GM12878 (cell line): ENCODE measurements around the gene RUFY2. TPM values are rescaled to one million over a fixed set of nuclear protein-coding genes. Genes with fewer than 3 reads are reported as not detected.

Source experiments
- CBX5 ChIP-seq: sonication (generic); IDR thresholded peaks from 2 replicates; pipeline ENCODE4 v1.6.1; 2016; ENCODE audit warnings: low read depth, moderate library complexity, mild to moderate bottlenecking, inconsistent platforms
- ESRRA ChIP-seq: IDR thresholded peaks from 2 replicates; pipeline ENCODE4 v1.6.1; 2012; ENCODE audit warnings: mild to moderate bottlenecking, low read length, improper control_type of control experiment
- MEF2A ChIP-seq: IDR thresholded peaks from 2 replicates; pipeline ENCODE4 v1.6.1; 2011; ENCODE audit warnings: low read depth, mild to moderate bottlenecking, low read length, moderate library complexity; ENCODE audit not compliant: insufficient read depth
- NR2C1 ChIP-seq: fragments of 450-650 bp; IDR thresholded peaks from 2 replicates; pipeline ENCODE4 v1.6.1; 2017; ENCODE audit warnings: antibody characterized with exemption, mild to moderate bottlenecking, moderate library complexity
- REST ChIP-seq: IDR thresholded peaks from 2 replicates; pipeline ENCODE4 v1.6.1; 2012; ENCODE audit warnings: mild to moderate bottlenecking, low read depth, low read length
- STAT3 ChIP-seq: IDR thresholded peaks from 2 replicates; pipeline ENCODE4 v1.6.1; 2011; ENCODE audit warnings: low read depth, low read length, improper control_type of control experiment
- ZBTB40 ChIP-seq: fragments of 450-650 bp; IDR thresholded peaks from 2 replicates; pipeline ENCODE4 v1.6.1; 2016; ENCODE audit warnings: mild to moderate bottlenecking, moderate library complexity, borderline replicate concordance
- polyA plus RNA-seq, 11 experiments: library from polyadenylated mRNA; depleted of rRNA in 4 of 11; unstranded in 6 of 11; stranded (reverse) in 5 of 11; fragments of >200 nt; fragmentation: Nextera tagmentation in 4 of 11; fragmentation: Illumina TruSeq in 1 of 11; extraction: Ambion mirVana in 4 of 11; extraction: Trizol in 1 of 11; gene quantifications; 1 replicate in 1 of 11; 2 replicates in 10 of 11; pipeline versions ENCODE4 v1.2.1 to v1.2.3, GENCODE V29; 2011 to 2016; ENCODE audit warnings: inconsistent platforms in 2 of 11, missing spikeins in 2 of 11, low read depth in 1 of 11
- total RNA-seq, 4 experiments: library from RNA; depleted of rRNA in 3 of 4; stranded (reverse); fragments of >200 nt in 3 of 4; fragmentation: Illumina TruSeq in 1 of 4; extraction: Trizol in 1 of 4; gene quantifications; 2 replicates each; pipeline versions ENCODE4 v1.2.1 to v1.2.3, GENCODE V29; 2013 to 2021
- TF ChIP-seq, protein P1 (sequence below): fragments of 450-650 bp; IDR thresholded peaks from 2 replicates; pipeline ENCODE4 v1.6.1; 2017; ENCODE audit warnings: borderline replicate concordance
- TF ChIP-seq, protein P2 (sequence below): IDR thresholded peaks from 2 replicates; pipeline ENCODE4 v1.6.1; 2012; ENCODE audit warnings: improper control_type of control experiment, low read depth, low read length; ENCODE audit not compliant: insufficient replicate concordance

RUFY2 gene
- total and polyA plus RNA-seq, 10 of the 15 experiments (the other 5 are each of a cell fraction or from before 2014, with no cell fraction given): 1.7 to 8.4 (median 5.8) TPM

DNA sequence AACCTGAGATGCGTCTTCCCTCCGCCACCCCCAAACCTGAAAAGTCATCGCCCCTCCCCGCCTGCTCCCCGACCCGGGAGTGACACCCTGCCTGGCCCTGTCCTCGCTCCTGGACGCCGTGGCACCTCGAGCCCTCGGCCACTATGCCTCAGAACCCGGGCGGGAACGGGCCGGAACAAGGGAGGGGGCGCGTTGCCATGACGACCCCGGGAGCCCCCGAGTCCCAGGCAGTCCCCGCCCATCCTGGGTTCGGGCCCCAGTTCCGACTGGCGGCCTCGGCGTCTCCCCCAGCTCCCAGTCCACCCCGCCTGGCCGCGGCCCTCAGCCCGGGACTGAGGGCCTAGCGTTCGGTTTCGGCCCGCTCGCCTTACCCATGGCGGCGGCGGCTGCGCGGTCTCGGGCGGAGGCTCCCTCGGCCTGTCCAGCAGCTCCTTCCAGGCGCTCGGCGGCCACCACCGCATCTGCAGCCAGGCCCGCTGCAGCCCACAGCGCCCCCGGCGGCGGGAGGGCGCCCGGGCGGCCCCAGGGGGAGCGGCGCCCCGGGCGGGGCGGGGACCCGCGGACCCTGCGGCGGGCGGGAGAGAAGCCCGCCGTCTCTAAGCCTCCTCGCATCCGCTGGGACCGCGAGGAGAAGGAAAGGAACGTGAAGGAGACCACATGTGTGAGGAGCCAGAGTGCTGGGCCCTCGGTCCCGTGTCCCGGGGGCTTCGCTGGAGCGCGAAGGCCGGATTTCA lies at the start of gene RUFY2 (continued):
- TF ChIP-seq, protein P1, sequence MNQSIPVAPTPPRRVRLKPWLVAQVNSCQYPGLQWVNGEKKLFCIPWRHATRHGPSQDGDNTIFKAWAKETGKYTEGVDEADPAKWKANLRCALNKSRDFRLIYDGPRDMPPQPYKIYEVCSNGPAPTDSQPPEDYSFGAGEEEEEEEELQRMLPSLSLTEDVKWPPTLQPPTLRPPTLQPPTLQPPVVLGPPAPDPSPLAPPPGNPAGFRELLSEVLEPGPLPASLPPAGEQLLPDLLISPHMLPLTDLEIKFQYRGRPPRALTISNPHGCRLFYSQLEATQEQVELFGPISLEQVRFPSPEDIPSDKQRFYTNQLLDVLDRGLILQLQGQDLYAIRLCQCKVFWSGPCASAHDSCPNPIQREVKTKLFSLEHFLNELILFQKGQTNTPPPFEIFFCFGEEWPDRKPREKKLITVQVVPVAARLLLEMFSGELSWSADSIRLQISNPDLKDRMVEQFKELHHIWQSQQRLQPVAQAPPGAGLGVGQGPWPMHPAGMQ: no peak
- no peak for TF ChIP-seq STAT3
- no peak for TF ChIP-seq ZBTB40
- TF ChIP-seq ESRRA: no peak
- TF ChIP-seq CBX5: no peak
- no peak for TF ChIP-seq REST
- TF ChIP-seq, protein P2, sequence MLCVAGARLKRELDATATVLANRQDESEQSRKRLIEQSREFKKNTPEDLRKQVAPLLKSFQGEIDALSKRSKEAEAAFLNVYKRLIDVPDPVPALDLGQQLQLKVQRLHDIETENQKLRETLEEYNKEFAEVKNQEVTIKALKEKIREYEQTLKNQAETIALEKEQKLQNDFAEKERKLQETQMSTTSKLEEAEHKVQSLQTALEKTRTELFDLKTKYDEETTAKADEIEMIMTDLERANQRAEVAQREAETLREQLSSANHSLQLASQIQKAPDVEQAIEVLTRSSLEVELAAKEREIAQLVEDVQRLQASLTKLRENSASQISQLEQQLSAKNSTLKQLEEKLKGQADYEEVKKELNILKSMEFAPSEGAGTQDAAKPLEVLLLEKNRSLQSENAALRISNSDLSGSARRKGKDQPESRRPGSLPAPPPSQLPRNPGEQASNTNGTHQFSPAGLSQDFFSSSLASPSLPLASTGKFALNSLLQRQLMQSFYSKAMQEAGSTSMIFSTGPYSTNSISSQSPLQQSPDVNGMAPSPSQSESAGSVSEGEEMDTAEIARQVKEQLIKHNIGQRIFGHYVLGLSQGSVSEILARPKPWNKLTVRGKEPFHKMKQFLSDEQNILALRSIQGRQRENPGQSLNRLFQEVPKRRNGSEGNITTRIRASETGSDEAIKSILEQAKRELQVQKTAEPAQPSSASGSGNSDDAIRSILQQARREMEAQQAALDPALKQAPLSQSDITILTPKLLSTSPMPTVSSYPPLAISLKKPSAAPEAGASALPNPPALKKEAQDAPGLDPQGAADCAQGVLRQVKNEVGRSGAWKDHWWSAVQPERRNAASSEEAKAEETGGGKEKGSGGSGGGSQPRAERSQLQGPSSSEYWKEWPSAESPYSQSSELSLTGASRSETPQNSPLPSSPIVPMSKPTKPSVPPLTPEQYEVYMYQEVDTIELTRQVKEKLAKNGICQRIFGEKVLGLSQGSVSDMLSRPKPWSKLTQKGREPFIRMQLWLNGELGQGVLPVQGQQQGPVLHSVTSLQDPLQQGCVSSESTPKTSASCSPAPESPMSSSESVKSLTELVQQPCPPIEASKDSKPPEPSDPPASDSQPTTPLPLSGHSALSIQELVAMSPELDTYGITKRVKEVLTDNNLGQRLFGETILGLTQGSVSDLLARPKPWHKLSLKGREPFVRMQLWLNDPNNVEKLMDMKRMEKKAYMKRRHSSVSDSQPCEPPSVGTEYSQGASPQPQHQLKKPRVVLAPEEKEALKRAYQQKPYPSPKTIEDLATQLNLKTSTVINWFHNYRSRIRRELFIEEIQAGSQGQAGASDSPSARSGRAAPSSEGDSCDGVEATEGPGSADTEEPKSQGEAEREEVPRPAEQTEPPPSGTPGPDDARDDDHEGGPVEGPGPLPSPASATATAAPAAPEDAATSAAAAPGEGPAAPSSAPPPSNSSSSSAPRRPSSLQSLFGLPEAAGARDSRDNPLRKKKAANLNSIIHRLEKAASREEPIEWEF: no peak
- no peak for TF ChIP-seq MEF2A
- TF ChIP-seq NR2C1: peak; percentile 44; the same call in 1 of the 2 replicates
